Astrocyte (in vitro differentiated cells and primary cell): ENCODE results near the gene HSD17B2. TPM values are rescaled to one million over a fixed set of nuclear protein-coding genes. Genes with fewer than 3 reads are reported as not detected.

Source experiments
- DNase-seq: peaks from one replicate; pipeline ENCODE4 v3.0.0-alpha.2; 2010; ENCODE audit warnings: low read depth
- FAIRE-seq: peaks from 2 replicates; lab custom pipeline; 2011; peaks lifted over from hg19 to GRCh38; lab: Jason Lieb, UNC
- H2AFZ ChIP-seq: 2 replicates; pipeline ENCODE4 v1.6.0; 2012; ENCODE audit warnings: low read depth, low read length, inconsistent platforms
- H3K27ac ChIP-seq: 2 replicates; pipeline ENCODE4 v1.5.1; 2011; ENCODE audit warnings: low read depth, low read length, inconsistent platforms
- H3K27me3 ChIP-seq: 2 replicates; pipeline ENCODE4 v1.6.0; 2011; ENCODE audit warnings: low read length, inconsistent platforms; ENCODE audit not compliant: insufficient read depth
- H3K36me3 ChIP-seq: 2 replicates; pipeline ENCODE4 v1.5.1; 2011; ENCODE audit warnings: low read length, inconsistent platforms; ENCODE audit not compliant: insufficient read depth
- H3K4me1 ChIP-seq: 2 replicates; pipeline ENCODE4 v1.5.1; 2011; ENCODE audit warnings: low read length, inconsistent platforms; ENCODE audit not compliant: insufficient read depth
- H3K4me2 ChIP-seq: 2 replicates; pipeline ENCODE4 v1.6.0; 2012; ENCODE audit warnings: low read length, inconsistent platforms
- H3K4me3 ChIP-seq: 2 replicates; pipeline ENCODE4 v1.5.1; 2011; ENCODE audit warnings: low read depth, mild to moderate bottlenecking, low read length, inconsistent platforms; ENCODE audit not compliant: insufficient read depth
- H3K79me2 ChIP-seq: 2 replicates; pipeline ENCODE4 v1.6.0; 2012; ENCODE audit warnings: mild to moderate bottlenecking, low read length, inconsistent platforms; ENCODE audit not compliant: insufficient read depth
- H3K9ac ChIP-seq: 2 replicates; pipeline ENCODE4 v1.6.0; 2012; ENCODE audit warnings: mild to moderate bottlenecking, low read length, inconsistent platforms
- H3K9me3 ChIP-seq: 2 replicates; pipeline ENCODE4 v1.5.1; 2012; ENCODE audit warnings: low read depth, mild to moderate bottlenecking, low read length, inconsistent platforms; ENCODE audit not compliant: insufficient read depth
- H4K20me1 ChIP-seq: 2 replicates; pipeline ENCODE4 v1.6.0; 2012; ENCODE audit warnings: low read length, inconsistent platforms; ENCODE audit not compliant: insufficient read depth
- H3K27ac Mint-ChIP-seq: one replicate; pipeline ENCODE4 v1.8.0; 2021; ENCODE audit warnings: mild to moderate bottlenecking, mixed read lengths; ENCODE audit not compliant: unreplicated experiment
- H3K27me3 Mint-ChIP-seq: one replicate; pipeline ENCODE4 v1.8.0; 2021; ENCODE audit warnings: low read depth, mixed read lengths; ENCODE audit not compliant: unreplicated experiment
- H3K36me3 Mint-ChIP-seq: one replicate; pipeline ENCODE4 v1.8.0; 2021; ENCODE audit warnings: low read depth, mixed read lengths; ENCODE audit not compliant: unreplicated experiment
- H3K4me1 Mint-ChIP-seq: one replicate; pipeline ENCODE4 v1.8.0; 2021; ENCODE audit warnings: low read depth, mixed read lengths; ENCODE audit not compliant: unreplicated experiment
- H3K4me3 Mint-ChIP-seq: one replicate; pipeline ENCODE4 v1.8.0; 2021; ENCODE audit warnings: mild to moderate bottlenecking, moderate library complexity, mixed read lengths; ENCODE audit not compliant: unreplicated experiment
- H3K9me3 Mint-ChIP-seq: one replicate; pipeline ENCODE4 v1.8.0; 2021; ENCODE audit warnings: mild to moderate bottlenecking, mixed read lengths; ENCODE audit not compliant: unreplicated experiment
- EZH2 ChIP-seq: IDR thresholded peaks from 2 replicates; pipeline ENCODE4 v1.6.1; 2012; ENCODE audit warnings: mild to moderate bottlenecking, low read length, inconsistent platforms; ENCODE audit not compliant: insufficient read depth
- total RNA-seq: library from RNA; stranded (reverse); gene quantifications from 2 replicates; pipeline ENCODE4 v1.2.1, GENCODE V29; 2021
- TF ChIP-seq, protein P1 (sequence below): IDR thresholded peaks from 2 replicates; pipeline ENCODE4 v1.5.1; 2011; ENCODE audit warnings: low read depth, mild to moderate bottlenecking, inconsistent platforms, low read length, moderate library complexity; ENCODE audit not compliant: insufficient read depth

The HSD17B2 gene
- total RNA-seq, 1 donor from 2014 or later = 0.20 TPM

DNA sequence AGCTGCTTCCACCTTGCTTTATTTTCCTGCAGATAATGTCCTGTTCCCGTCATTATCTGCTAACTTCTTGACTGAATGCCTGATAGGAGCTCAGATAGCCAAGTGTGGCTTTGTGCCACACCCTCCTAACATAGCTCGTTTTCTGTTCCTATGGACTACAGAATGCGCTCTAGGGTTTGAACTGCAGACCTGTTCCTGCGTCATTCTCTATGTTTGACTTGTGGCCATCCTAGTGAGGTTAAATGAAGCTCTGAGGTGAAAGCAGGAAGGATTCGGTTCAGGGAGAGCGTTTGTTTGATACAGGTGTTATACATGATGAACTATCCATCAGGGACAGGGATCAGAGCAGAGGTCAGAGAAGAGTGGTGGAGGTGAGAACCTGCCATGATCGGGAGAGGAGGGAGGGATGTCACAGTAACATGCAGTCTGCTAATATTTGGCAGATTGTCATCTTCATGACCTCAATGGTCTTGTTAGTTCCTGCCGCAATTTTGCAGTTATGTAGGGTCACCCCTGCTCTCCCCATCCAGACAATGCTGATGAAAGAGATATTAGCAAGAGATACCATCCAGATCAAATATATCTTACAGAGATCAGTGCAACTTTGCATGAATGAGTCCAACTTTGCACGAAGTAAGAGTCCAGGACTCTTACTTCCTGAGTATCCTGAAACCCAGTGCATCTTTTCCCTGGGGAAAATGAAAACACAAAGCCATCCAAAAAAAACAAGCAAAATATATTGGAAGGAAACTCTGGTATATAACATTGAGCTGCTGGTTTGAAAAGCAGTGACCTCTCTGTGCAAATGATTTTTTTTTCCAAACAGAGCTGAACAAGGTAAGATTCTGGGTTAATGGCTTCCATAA lies 102.1 kb downstream of the HSD17B2 start:
- FAIRE-seq (no peak), DNase-seq (no peak)
- Mint-ChIP-seq H3K4me1 (no peaks in the 10 kb centered on the region), H3K4me3 (no peak overlapping the region), H3K27ac (no peak overlapping the region), H3K36me3 (peaks cover 5% of the 10 kb centered on the region), H3K27me3 (no peaks in the 10 kb centered on the region), H3K9me3 (no peaks in the 10 kb centered on the region)
- Histone ChIP-seq H3K27ac (no peak overlapping the region), H4K20me1 (no peaks in the 10 kb centered on the region), H3K4me2 (no peak overlapping the region), H2AFZ (no peak overlapping the region), H3K27me3 (no peaks in the 10 kb centered on the region), H3K9ac (no peak overlapping the region), H3K4me3 (no peak overlapping the region), H3K79me2 (no peaks in the 10 kb centered on the region), H3K36me3 (peaks cover 4% of the 10 kb centered on the region), H3K4me1 (no peaks in the 10 kb centered on the region), H3K9me3 (no peaks in the 10 kb centered on the region)
- TF ChIP-seq EZH2 = no peak
- TF ChIP-seq, protein P1, sequence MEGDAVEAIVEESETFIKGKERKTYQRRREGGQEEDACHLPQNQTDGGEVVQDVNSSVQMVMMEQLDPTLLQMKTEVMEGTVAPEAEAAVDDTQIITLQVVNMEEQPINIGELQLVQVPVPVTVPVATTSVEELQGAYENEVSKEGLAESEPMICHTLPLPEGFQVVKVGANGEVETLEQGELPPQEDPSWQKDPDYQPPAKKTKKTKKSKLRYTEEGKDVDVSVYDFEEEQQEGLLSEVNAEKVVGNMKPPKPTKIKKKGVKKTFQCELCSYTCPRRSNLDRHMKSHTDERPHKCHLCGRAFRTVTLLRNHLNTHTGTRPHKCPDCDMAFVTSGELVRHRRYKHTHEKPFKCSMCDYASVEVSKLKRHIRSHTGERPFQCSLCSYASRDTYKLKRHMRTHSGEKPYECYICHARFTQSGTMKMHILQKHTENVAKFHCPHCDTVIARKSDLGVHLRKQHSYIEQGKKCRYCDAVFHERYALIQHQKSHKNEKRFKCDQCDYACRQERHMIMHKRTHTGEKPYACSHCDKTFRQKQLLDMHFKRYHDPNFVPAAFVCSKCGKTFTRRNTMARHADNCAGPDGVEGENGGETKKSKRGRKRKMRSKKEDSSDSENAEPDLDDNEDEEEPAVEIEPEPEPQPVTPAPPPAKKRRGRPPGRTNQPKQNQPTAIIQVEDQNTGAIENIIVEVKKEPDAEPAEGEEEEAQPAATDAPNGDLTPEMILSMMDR = no peak

DNA sequence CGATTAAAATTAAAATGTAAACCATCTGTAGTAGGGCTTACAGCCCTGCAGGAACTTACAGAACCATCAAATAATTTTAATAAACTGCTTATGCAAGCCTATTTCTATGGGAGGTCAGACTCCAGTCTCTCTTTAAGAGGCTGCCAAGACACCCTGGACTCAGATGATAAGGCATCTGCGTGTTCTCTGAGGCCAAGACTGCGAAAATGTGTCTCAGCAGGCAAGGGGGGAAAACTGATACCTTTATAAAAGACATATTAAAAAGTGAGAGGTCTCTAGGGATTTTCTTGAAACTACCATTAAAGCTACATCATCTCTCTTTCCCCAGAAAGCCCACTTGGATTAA lies 102.7 kb downstream of the HSD17B2 start:
- TF ChIP-seq, protein P1 = no peak
- TF ChIP-seq EZH2 = no peak
- H3K4me3 Mint-ChIP-seq = no peak overlapping the region
- H3K27me3 Mint-ChIP-seq = no peaks in the 10 kb centered on the region
- FAIRE-seq (no peak), DNase-seq (no peak)
- no peak overlapping the region for H3K27ac Mint-ChIP-seq
- Histone ChIP-seq H2AFZ (no peak overlapping the region), H3K4me3 (no peak overlapping the region), H4K20me1 (no peaks in the 10 kb centered on the region), H3K4me2 (no peak overlapping the region), H3K27me3 (no peaks in the 10 kb centered on the region), H3K79me2 (no peaks in the 10 kb centered on the region), H3K27ac (no peak overlapping the region), H3K36me3 (peaks cover 4% of the 10 kb centered on the region), H3K9me3 (no peaks in the 10 kb centered on the region), H3K4me1 (no peaks in the 10 kb centered on the region), H3K9ac (no peak overlapping the region)
- H3K4me1 Mint-ChIP-seq = no peaks in the 10 kb centered on the region
- no peaks in the 10 kb centered on the region for H3K9me3 Mint-ChIP-seq
- peaks cover 5% of the 10 kb centered on the region for H3K36me3 Mint-ChIP-seq
